Fibroblast of villous mesenchyme (primary cell): ENCODE measurements around the gene MYOF. TPM values are rescaled to one million over a fixed set of nuclear protein-coding genes. Genes with fewer than 3 reads are reported as not detected.
"Not testable (repeated sequence)": the region's sequence is repeated elsewhere in the genome, so short reads cannot be mapped to it uniquely, and the experiment has no call there.

Experiments
- DNase-seq: peaks from one replicate; pipeline ENCODE4 v3.0.0-alpha.2; 2010; ENCODE audit warnings: low read depth
- H3K4me3 ChIP-seq: 2 replicates; pipeline ENCODE4 v1.5.1; 2011; ENCODE audit warnings: low read depth, mild to moderate bottlenecking, low read length
- total RNA-seq: library from RNA; depleted of rRNA; stranded (reverse); fragments of >200 nt; gene quantifications from 2 replicates; pipeline ENCODE4 v1.2.3, GENCODE V29; 2012
- TF ChIP-seq, protein P1 (sequence below): IDR thresholded peaks from 2 replicates; pipeline ENCODE4 v1.5.1; 2012; ENCODE audit warnings: low read depth, mild to moderate bottlenecking, low read length; ENCODE audit not compliant: insufficient read depth

MYOF gene
- total RNA-seq, 1 donor: 323 TPM

DNA sequence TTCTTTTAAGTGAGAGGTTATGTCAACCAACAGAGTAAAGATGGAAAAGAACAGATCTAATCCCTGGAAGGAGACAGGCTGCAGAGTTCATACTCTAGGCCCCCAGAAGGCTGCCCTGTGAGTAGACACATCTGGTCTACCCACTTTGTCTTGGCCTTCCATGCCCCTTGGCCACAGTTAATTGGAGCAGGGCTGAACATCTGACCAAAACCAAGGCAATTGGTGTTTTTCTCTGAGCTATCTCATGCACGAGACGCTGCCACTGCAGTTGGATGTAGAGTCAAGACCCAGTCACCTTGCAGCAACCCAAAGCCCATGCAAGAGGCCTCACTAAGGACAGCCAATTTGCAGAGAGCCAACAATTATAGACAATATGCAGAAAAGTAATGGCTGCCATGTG, 9.0 kb downstream of the MYOF start:
- no peak for DNase-seq
- H3K4me3 ChIP-seq: no peak overlapping the region

DNA sequence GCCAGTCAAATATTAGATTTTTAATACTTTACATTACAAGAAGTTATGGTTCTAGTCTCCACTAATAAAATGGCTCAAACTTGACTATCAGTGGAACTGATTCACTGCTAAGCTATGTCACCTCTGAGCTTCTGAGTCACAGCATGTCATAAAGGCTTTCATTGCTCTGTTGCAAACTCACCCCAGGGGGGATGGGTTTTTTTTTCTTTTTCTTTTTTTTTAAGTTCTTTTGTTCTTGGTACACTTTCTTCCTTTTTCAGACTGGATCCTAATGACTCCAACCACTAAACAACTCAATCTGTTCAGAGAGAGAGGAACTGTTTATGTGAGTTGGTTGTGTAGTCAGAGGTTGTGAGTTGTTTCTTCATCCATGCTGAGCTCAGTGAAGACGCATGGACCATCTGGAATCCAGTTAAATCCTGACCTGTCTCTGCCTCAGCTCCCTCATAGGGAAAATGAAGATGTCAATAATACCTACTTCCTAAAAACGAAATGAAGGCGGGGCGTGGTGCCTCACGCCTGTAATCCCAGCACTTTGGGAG, 11.0 kb downstream of the MYOF start:
- TF ChIP-seq, protein P1, sequence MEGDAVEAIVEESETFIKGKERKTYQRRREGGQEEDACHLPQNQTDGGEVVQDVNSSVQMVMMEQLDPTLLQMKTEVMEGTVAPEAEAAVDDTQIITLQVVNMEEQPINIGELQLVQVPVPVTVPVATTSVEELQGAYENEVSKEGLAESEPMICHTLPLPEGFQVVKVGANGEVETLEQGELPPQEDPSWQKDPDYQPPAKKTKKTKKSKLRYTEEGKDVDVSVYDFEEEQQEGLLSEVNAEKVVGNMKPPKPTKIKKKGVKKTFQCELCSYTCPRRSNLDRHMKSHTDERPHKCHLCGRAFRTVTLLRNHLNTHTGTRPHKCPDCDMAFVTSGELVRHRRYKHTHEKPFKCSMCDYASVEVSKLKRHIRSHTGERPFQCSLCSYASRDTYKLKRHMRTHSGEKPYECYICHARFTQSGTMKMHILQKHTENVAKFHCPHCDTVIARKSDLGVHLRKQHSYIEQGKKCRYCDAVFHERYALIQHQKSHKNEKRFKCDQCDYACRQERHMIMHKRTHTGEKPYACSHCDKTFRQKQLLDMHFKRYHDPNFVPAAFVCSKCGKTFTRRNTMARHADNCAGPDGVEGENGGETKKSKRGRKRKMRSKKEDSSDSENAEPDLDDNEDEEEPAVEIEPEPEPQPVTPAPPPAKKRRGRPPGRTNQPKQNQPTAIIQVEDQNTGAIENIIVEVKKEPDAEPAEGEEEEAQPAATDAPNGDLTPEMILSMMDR: no peak
- H3K4me3 ChIP-seq: no peak overlapping the region
- peak; percentile 95 for DNase-seq

More for the DNA sequence above, 9.0 kb downstream of the MYOF start:
- TF ChIP-seq, protein P1: no peak

DNA sequence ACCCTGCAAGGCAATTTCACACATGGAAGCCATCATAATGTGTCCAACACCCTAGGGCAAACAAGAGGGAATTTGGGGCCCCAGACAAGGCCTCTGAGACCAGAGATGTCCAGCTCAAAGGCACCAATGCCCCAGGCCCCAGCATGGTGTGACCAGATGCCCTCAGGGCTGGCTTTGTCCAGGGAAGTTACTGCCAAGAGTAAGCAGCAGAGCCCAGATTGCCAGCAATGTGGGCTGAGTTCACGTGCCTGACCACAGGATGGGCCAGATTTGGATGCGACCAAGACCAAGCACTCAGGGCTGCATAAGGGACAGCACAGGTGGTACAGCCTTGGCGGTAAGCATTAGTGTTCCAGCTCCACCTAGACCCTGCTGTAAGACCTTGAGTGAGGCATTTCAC, 12.7 kb downstream of the MYOF start:
- no peak for DNase-seq
- TF ChIP-seq, protein P1: no peak
- H3K4me3 ChIP-seq: no peak overlapping the region

DNA sequence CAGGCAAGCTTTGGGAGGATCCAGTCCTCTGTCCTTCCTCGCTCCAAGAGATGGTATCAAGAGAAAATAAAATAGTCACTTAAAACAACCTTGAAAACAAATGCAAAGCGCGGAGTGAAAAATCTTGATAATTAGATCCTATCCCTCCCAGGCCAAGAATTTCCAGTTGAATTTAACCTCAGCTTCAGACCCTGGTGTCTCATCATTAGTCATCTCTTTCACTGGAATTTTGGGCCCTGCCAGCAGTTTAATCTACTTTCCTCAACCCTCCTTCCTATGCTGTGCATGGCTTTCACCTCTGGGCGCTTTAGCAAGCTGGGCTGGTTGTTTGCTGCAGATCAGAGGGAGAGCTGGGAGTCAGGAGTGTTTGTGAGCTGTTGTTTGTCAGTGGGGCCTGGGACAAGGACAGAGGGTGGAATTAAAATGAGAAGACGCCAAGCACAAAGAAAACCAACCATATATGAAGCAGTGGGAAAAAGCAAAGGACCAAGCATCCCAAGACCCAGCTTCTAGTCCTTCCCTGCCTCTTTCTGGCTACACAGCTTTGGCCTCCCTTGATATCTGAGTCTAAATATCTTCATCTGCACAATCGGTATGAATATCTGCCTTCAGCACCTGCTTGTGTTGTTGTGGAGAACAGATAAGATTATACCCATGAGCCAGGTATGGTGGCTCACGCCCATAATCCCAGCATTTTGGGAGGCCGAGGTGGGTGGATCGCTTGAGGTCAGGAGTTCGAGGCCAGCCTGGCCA, 13.5 kb downstream of the MYOF start:
- peak; percentile 93 for DNase-seq
- TF ChIP-seq, protein P1: no peak
- no peak overlapping the region for H3K4me3 ChIP-seq

DNA sequence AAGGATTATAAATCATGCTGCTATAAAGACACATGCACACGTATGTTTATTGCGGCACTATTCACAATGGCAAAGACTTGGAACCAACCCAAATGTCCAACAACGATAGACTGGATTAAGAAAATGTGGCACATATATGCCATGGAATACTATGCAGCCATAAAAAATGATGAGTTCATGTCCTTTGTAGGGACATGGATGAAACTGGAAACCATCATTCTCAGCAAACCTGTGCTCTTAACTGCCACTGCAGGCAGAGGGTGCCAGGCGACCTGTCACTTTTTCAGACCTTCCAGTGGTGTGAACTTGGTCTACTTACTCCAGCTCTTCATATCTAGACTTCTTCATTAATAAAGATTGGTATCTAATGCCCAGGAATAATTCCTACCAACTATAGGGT, 14.5 kb downstream of the MYOF start:
- not testable (repeated sequence) for DNase-seq, H3K4me3 ChIP-seq

DNA sequence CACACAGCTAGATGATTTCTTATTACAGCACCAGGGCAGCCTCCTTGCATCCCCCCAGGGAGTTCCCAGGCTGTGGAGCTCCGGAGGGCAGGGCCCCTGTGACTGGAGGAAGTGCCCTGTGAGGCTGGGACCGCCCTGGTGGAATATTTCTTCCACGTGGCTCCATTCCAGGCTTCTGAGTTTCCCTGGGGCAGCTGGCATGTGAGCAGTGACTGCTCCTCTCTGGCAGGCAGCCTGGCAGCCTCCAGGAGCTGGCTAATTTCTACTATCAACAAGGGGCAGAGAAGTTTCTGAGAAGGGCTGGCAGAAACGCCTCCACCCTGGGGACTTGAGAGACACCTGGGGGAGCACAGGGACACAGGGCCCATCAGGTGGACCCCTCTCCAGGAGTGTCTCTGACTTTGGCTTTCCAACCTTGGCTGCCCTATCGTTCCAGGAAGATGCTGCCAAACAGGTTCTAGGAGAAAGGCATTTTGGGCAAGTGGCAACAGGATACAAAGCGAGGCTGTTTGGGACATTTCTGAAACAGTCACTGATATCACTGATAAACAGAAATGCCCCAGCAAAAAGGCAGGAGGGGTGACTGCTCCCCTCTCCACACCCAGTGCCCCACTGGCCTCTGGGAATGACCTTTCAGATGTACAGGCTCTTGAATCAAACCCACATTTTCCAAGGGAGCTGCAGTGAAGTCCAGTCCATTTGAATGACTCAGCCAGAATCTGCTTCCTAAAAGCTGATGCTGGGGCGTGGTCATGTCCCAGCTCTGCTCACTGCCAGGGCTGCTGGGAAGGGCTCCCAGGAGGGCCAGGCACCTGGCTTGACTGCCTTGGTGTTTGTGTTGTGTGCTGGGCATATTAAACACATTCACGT, 16.1 kb downstream of the MYOF start:
- H3K4me3 ChIP-seq: no peak overlapping the region
- DNase-seq: peak; percentile 95
- TF ChIP-seq, protein P1: no peak

DNA sequence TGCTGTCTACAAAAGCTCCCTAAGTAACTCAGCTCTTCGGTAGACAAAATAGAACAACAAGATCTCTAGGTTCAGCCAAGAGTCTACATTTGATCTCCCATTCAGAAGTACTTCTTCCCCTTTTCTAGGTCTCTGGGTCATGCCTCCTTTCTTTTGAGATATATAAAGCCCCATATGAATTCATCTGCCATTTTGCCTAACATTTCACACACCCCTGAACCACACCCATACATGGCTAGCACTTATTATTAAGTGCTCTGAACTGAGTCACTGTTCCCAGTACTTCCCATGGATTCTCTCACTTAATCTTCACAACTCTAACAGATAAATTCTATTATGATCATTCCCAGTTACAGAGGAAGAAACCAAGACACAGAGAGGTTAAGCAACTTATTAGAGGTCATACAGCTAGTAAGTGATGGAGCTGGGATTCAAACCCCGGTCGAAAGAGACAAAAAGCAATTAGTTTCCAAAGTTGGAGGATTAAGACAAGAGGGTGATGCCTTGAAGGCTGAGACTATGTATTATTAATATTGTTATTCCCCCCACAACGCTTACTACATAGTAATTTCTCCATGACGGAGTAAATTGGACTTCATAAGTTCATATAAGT, 17.3 kb downstream of the MYOF start:
- H3K4me3 ChIP-seq: no peak overlapping the region
- peak; percentile 70 for DNase-seq
- TF ChIP-seq, protein P1: no peak
